GM19455 (cell line): Measurements from ENCODE around the gene HPGDS.

Experiments used
- ATAC-seq: cut with Tn5 transposase; IDR thresholded peaks from one replicate; pipeline ENCODE4 v1.9.1; 2021; ENCODE audit not compliant: unreplicated experiment

HPGDS gene

DNA sequence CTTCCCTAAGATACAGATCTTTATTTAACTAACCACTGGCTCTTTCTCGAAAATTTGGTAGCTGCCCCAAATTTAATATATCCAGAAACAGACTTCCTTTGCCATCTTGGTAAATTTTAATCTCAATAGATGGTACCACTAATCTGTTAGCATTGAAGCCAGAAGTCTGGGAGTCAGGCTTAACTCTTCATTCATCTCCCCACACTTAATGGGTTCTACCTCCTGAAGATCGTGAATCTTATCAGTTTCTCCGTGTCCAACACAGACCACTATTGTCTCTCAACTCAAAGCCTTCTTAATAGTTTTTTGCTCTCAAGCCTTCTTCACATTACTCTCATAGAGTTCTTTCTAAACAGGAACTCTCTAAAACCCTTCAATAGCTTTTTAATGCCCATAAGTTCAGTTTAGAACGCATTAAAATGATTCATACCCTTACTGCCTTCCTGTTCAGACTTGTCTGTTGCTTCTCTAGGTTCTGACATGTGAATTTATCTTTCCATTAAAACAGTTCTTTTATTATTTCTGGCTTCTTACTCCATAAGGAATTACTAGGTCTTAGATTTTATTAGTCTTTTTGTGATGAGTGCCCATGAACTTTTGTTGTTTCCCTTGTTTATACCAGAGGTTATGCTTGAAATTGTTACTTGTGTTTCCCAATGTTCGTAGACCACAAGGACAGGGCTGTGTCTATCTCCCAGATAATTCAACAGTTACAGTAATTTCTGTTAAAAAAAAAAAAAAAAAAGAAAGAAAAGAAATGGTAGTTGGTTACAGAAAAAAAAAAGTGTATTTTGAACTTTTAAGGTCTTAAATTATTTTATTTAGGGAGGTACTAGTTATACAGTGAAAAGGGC is 80.2 kb downstream of the HPGDS start:
- ATAC-seq = no peak

DNA sequence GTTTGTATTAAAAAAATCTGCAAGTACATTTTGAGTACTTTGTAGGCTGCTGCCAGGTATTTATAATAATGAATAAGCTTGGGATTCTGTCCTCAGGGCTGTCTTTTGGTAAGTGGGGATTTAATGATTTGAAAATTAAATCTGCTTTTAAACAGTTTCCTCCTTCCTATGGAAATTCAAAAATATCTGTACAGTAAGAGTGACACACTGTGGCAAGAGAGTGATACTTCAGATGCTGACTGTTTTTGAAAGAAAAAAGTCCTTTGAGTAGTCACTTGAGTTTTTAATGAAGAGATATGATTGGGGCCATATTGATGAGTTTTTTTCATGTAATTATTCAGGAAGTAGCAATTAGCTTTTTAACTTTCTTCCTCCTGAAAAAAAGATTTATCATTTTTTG is 85.8 kb downstream of the HPGDS start:
- ATAC-seq = no peak

DNA sequence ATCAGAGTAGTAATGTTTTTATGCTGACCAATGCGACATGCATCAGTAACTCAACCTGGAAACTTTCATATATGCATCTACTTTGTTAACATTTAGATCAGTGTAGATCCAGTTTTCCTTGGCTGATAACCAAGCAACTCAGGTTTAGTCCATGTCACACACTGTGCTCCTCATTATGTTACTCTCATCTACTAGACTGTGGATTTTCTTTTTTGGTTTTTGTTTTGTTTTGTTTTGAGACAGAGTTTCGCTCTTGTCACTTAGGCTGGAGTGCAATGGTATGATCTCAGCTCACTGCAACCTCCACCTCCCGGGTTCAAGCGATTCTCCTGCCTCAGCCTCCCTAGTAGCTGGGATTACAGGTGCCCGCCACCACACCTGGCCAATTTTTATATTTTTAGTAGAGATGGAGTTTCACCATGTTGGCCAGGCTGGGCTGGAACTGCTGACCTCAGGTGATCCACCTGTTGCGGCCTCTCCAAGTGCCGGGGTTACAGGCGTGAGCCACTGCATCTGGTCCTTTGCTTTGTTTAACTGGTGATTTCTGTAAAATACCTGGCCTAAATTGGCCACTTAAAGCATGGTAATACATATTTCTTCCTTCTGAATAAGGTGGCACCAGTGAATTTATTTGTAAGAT is 86.4 kb downstream of the HPGDS start:
- no peak for ATAC-seq

DNA sequence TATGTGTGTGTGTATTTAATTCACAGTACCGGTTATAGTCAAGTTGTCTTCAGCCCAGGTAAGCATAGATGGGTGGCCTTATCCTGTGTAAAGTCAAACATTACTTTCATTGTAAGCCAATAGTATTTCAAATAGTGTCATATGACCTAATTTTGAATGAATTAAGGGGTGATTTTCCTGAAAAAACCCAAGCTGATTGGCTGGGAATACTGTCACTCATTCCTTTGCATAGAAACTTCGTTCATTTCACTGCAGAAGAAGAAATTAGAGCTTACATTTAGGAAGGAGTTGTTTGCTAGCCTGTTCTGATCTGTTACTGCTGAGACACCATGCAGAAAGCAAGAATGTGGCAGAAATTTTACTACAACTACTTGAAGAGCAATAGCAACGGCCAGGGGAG is 89.6 kb downstream of the HPGDS start:
- ATAC-seq = no peak

DNA sequence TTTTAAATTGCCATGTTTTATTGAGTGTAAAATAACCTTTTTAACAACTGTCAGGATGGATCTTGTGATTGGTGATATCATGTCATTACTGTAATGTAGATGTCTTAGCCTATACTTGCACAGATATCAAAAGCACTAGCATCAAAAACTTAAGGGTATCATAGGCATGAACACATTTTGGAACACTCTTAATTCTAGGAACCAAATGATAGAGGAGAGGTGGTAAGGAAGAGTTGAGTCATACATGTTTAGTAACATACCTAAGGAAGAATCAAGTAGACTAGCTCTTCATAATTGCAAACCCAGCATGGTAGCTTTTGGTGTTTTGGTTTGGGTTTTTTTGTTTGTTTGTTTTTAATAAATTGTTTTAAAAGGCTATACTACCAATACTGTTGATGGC is 91.5 kb downstream of the HPGDS start:
- no peak for ATAC-seq
